WERI-Rb-1 (cell line): ENCODE measurements around the gene MYO15A.

Source experiments
- DNase-seq: peaks from one replicate; pipeline ENCODE4 v3.0.0-alpha.2; 2020
- H3K27ac ChIP-seq: fragments of 250-450 bp; sonication (Bioruptor Pico); 2 replicates; pipeline ENCODE4 v1.5.1; 2020; ENCODE audit warnings: mild to moderate bottlenecking, moderate library complexity
- H3K27me3 ChIP-seq: fragments of 250-450 bp; sonication (Bioruptor Pico); 2 replicates; pipeline ENCODE4 v1.5.1; 2021; ENCODE audit warnings: mild to moderate bottlenecking, low read depth, moderate library complexity; ENCODE audit not compliant: insufficient read depth, severe bottlenecking
- H3K36me3 ChIP-seq: fragments of 250-450 bp; sonication (Bioruptor Pico); 2 replicates; pipeline ENCODE4 v1.5.1; 2020; ENCODE audit warnings: mild to moderate bottlenecking, moderate library complexity
- H3K4me3 ChIP-seq: 2 replicates; pipeline ENCODE4 v1.5.1; 2011; ENCODE audit warnings: low read depth, mild to moderate bottlenecking, control low read depth, low read length
- H3K9me3 ChIP-seq: fragments of 250-450 bp; sonication (Bioruptor Pico); 2 replicates; pipeline ENCODE4 v1.5.1; 2021; ENCODE audit warnings: mild to moderate bottlenecking, moderate library complexity; ENCODE audit not compliant: severe bottlenecking
- CTCF ChIP-seq: IDR thresholded peaks from 2 replicates; pipeline ENCODE4 v1.5.1; 2011; ENCODE audit warnings: low read depth, mild to moderate bottlenecking, control low read depth, inconsistent platforms, low read length

The MYO15A gene

GRCh38 chr17:18229254-18229653 lies 120.7 kb downstream of the MYO15A start:
- TF ChIP-seq CTCF = no peak
- H3K36me3 ChIP-seq = peaks cover 18% of the 10 kb centered on the region
- no peaks in the 10 kb centered on the region for H3K9me3 ChIP-seq
- no peak overlapping the region for H3K4me3 ChIP-seq
- DNase-seq = no peak
- no peaks in the 10 kb centered on the region for H3K27me3 ChIP-seq
- no peak overlapping the region for H3K27ac ChIP-seq
